ENCODE measurements around the gene FAM118B. TPM values are rescaled to one million over a fixed set of nuclear protein-coding genes. Genes with fewer than 3 reads are reported as not detected.
A peak's percentile ranks its signal among the peaks of the same experiment; 100 is the strongest.

The FAM118B gene
- total RNA-seq, 2 donors from 2014 or later = 6.5 to 12.5 TPM

- H3K27me3 Mint-ChIP-seq = no peaks in the 10 kb centered on the region
- H3K27ac Mint-ChIP-seq = no peak overlapping the region
- H3K36me3 Mint-ChIP-seq (ENCODE audit: low read depth) = peaks cover 64% of the 10 kb centered on the region
- ATAC-seq (replicated peaks) = peak; percentile 37
- H3K9me3 Mint-ChIP-seq = peaks cover 5% of the 10 kb centered on the region
- H3K4me3 Mint-ChIP-seq = no peak overlapping the region
- peaks cover 5% of the 10 kb centered on the region for H3K4me1 Mint-ChIP-seq
Measured at GRCh38 chr11:126194121-126194543, 17.4 kb upstream of the FAM118B start.

- Mint-ChIP-seq H3K4me3 (no peak overlapping the region), H3K27me3 (no peaks in the 10 kb centered on the region), H3K27ac (no peak overlapping the region), H3K9me3 (peaks cover 5% of the 10 kb centered on the region), H3K4me1 (peaks cover 5% of the 10 kb centered on the region), H3K36me3 (ENCODE audit: low read depth) (peaks cover 74% of the 10 kb centered on the region)
- ATAC-seq (replicated peaks) = no peak
Measured at GRCh38 chr11:126195119-126195518, 16.5 kb upstream of the FAM118B start.

GRCh38 chr11:126197277-126197939 lies 14.2 kb upstream of the FAM118B start:
- no peak overlapping the region for H3K27ac Mint-ChIP-seq
- H3K4me3 Mint-ChIP-seq = no peak overlapping the region
- peaks cover 89% of the 10 kb centered on the region for H3K36me3 Mint-ChIP-seq (ENCODE audit: low read depth)
- no peak for ATAC-seq (replicated peaks)
- H3K9me3 Mint-ChIP-seq = peaks cover 5% of the 10 kb centered on the region
- H3K27me3 Mint-ChIP-seq = no peaks in the 10 kb centered on the region
- peaks cover 5% of the 10 kb centered on the region for H3K4me1 Mint-ChIP-seq

- peaks cover 5% of the 10 kb centered on the region for H3K9me3 Mint-ChIP-seq
- ATAC-seq (replicated peaks) = no peak
- no peak overlapping the region for H3K27ac Mint-ChIP-seq
- H3K27me3 Mint-ChIP-seq = no peaks in the 10 kb centered on the region
- no peak overlapping the region for H3K4me3 Mint-ChIP-seq
- H3K4me1 Mint-ChIP-seq = peaks cover 5% of the 10 kb centered on the region
- peaks cover 100% of the 10 kb centered on the region for H3K36me3 Mint-ChIP-seq (ENCODE audit: low read depth)
Measured at GRCh38 chr11:126198648-126199047, 12.9 kb upstream of the FAM118B start.

- Mint-ChIP-seq H3K9me3 (peaks cover 5% of the 10 kb centered on the region), H3K4me3 (no peak overlapping the region)
- ATAC-seq (replicated peaks) = no peak
Measured at GRCh38 chr11:126202646-126203359, 8.8 kb upstream of the FAM118B start.

GRCh38 chr11:126205359-126205758 lies 6.2 kb upstream of the FAM118B start:
- Mint-ChIP-seq H3K27ac (no peak overlapping the region), H3K27me3 (no peaks in the 10 kb centered on the region), H3K4me3 (no peak overlapping the region), H3K4me1 (peaks cover 4% of the 10 kb centered on the region), H3K9me3 (no peaks in the 10 kb centered on the region), H3K36me3 (ENCODE audit: low read depth) (peaks cover 100% of the 10 kb centered on the region)
- no peak for ATAC-seq (replicated peaks)

More at GRCh38 chr11:126202646-126203359, 8.8 kb upstream of the FAM118B start:
- peaks cover 100% of the 10 kb centered on the region for H3K36me3 Mint-ChIP-seq (ENCODE audit: low read depth)
- no peaks in the 10 kb centered on the region for H3K4me1 Mint-ChIP-seq
- no peak overlapping the region for H3K27ac Mint-ChIP-seq
- no peaks in the 10 kb centered on the region for H3K27me3 Mint-ChIP-seq

- H3K36me3 Mint-ChIP-seq (ENCODE audit: low read depth) = peaks cover 82% of the 10 kb centered on the region
- ATAC-seq (replicated peaks) = no peak
Measured at GRCh38 chr11:126207896-126208295, 3.7 kb upstream of the FAM118B start.

GRCh38 chr11:126210871-126211235 lies 729 bp upstream of the FAM118B start:
- Mint-ChIP-seq H3K36me3 (ENCODE audit: low read depth) (peaks cover 53% of the 10 kb centered on the region), H3K4me3 (peak overlapping the region; percentile 97), H3K9me3 (no peaks in the 10 kb centered on the region), H3K27me3 (no peaks in the 10 kb centered on the region), H3K4me1 (peaks cover 21% of the 10 kb centered on the region), H3K27ac (peak overlapping the region; percentile 96)
- ATAC-seq (replicated peaks) = no peak

More at GRCh38 chr11:126207896-126208295, 3.7 kb upstream of the FAM118B start:
- no peaks in the 10 kb centered on the region for H3K9me3 Mint-ChIP-seq
- H3K4me3 Mint-ChIP-seq = no peak overlapping the region
- no peaks in the 10 kb centered on the region for H3K27me3 Mint-ChIP-seq
- no peak overlapping the region for H3K27ac Mint-ChIP-seq
- peaks cover 15% of the 10 kb centered on the region for H3K4me1 Mint-ChIP-seq

- H3K4me3 Mint-ChIP-seq = peak overlapping the region; percentile 97
- peaks cover 27% of the 10 kb centered on the region for H3K4me1 Mint-ChIP-seq
- peaks cover 40% of the 10 kb centered on the region for H3K36me3 Mint-ChIP-seq (ENCODE audit: low read depth)
- no peaks in the 10 kb centered on the region for H3K9me3 Mint-ChIP-seq
- H3K27ac Mint-ChIP-seq = peak overlapping the region; percentile 96
- H3K27me3 Mint-ChIP-seq = no peaks in the 10 kb centered on the region
- ATAC-seq (replicated peaks) = no peak
Measured at GRCh38 chr11:126212089-126212660, 593 bp downstream of the FAM118B start.

- H3K27ac Mint-ChIP-seq = no peak overlapping the region
- no peaks in the 10 kb centered on the region for H3K27me3 Mint-ChIP-seq
- peaks cover 17% of the 10 kb centered on the region for H3K36me3 Mint-ChIP-seq (ENCODE audit: low read depth)
- no peaks in the 10 kb centered on the region for H3K9me3 Mint-ChIP-seq
- no peak overlapping the region for H3K4me3 Mint-ChIP-seq
- H3K4me1 Mint-ChIP-seq = peaks cover 30% of the 10 kb centered on the region
- ATAC-seq (replicated peaks) = no peak
Measured at GRCh38 chr11:126214441-126214840, 2.9 kb downstream of the FAM118B start.

- Mint-ChIP-seq H3K4me1 (peaks cover 30% of the 10 kb centered on the region), H3K36me3 (ENCODE audit: low read depth) (peaks cover 13% of the 10 kb centered on the region)
- ATAC-seq (replicated peaks) = no peak
Measured at GRCh38 chr11:126214841-126215240, 3.3 kb downstream of the FAM118B start.

GRCh38 chr11:126216526-126217305 lies 5.1 kb downstream of the FAM118B start:
- H3K27ac Mint-ChIP-seq = peak overlapping the region; percentile 15
- no peaks in the 10 kb centered on the region for H3K27me3 Mint-ChIP-seq
- H3K4me1 Mint-ChIP-seq = peaks cover 23% of the 10 kb centered on the region
- H3K4me3 Mint-ChIP-seq = peak overlapping the region; percentile 6
- H3K9me3 Mint-ChIP-seq = no peaks in the 10 kb centered on the region
- H3K36me3 Mint-ChIP-seq (ENCODE audit: low read depth) = no peaks in the 10 kb centered on the region
- peak; percentile 80 for ATAC-seq (replicated peaks)

More at GRCh38 chr11:126214841-126215240, 3.3 kb downstream of the FAM118B start:
- Mint-ChIP-seq H3K4me3 (no peak overlapping the region), H3K27me3 (no peaks in the 10 kb centered on the region), H3K27ac (no peak overlapping the region), H3K9me3 (no peaks in the 10 kb centered on the region)

GRCh38 chr11:126217491-126217890 lies 5.9 kb downstream of the FAM118B start:
- H3K9me3 Mint-ChIP-seq = no peaks in the 10 kb centered on the region
- no peak overlapping the region for H3K4me3 Mint-ChIP-seq
- H3K27ac Mint-ChIP-seq = peak overlapping the region; percentile 15
- no peaks in the 10 kb centered on the region for H3K27me3 Mint-ChIP-seq
- H3K36me3 Mint-ChIP-seq (ENCODE audit: low read depth) = no peaks in the 10 kb centered on the region
- peaks cover 20% of the 10 kb centered on the region for H3K4me1 Mint-ChIP-seq
- no peak for ATAC-seq (replicated peaks)

- no peak overlapping the region for H3K4me3 Mint-ChIP-seq
- no peak for ATAC-seq (replicated peaks)
- H3K4me1 Mint-ChIP-seq = peaks cover 14% of the 10 kb centered on the region
- H3K36me3 Mint-ChIP-seq (ENCODE audit: low read depth) = no peaks in the 10 kb centered on the region
- H3K27me3 Mint-ChIP-seq = no peaks in the 10 kb centered on the region
- no peak overlapping the region for H3K27ac Mint-ChIP-seq
- H3K9me3 Mint-ChIP-seq = no peaks in the 10 kb centered on the region
Measured at GRCh38 chr11:126219547-126219946, 8.0 kb downstream of the FAM118B start.

Measured in activated T-helper 17 cell treated with anti-CD3 and anti-CD28 coated beads, Interleukin-2, amount 50 U/mL, for 72 hours (primary cell).